Neural progenitor cell (in vitro differentiated cells): ENCODE data around the gene ARID5B.

ENCODE experiments used
- CTCF ChIP-seq: fragments of 200-600 bp; sonication (generic); IDR thresholded peaks from 2 replicates; pipeline ENCODE4 v1.5.1; 2017; ENCODE audit warnings: antibody characterized with exemption, mild to moderate bottlenecking
- EZH2 ChIP-seq: fragments of 200-600 bp; sonication (generic); IDR thresholded peaks from 2 replicates; pipeline ENCODE4 v1.6.1; 2017; ENCODE audit warnings: antibody characterized with exemption, mild to moderate bottlenecking, moderate library complexity

- TF ChIP-seq CTCF (no peak), EZH2 (no peak)
These were observed 49.2 kb upstream of the ARID5B start for GRCh38 chr10:61852261-61852660.
